ENCODE results near the gene UNC50.
"Not testable (repeated sequence)": the region's sequence is repeated elsewhere in the genome, so short reads cannot be mapped to it uniquely, and the experiment has no call there.

UNC50 gene

DNA sequence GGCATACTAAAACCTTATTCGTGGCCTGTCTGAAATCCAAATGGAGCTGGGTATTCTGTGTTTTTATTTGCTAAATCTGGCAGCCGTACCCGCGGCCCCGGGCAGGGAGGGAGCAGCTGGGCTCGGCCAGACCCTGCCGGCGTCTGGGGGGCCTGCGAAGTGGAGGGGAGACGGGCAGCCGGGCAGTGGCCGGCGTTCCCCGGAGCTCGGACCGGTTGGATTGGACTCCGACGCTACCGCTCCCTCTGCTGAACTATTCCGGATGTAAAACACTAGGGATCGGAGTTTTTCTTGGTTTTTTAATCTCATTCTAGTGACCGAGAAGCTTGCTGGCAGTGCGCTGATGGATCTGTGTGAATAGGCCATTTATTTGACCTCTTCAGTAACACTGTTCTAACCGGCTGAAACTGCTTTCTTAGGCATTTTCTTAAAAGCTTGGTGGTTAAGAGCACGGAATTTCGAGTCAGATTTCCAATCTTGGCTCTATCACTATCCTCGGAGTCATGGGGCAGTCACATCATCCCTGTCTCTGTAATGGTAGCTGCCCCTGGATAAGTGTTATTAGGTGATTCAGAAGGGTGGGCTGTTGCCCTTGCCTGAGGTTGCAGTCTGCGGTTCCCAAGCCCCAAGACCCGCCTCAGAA, 694 bp downstream of the UNC50 start:
- DNase-seq (ENCODE audit: low spot score) = no peak

DNA sequence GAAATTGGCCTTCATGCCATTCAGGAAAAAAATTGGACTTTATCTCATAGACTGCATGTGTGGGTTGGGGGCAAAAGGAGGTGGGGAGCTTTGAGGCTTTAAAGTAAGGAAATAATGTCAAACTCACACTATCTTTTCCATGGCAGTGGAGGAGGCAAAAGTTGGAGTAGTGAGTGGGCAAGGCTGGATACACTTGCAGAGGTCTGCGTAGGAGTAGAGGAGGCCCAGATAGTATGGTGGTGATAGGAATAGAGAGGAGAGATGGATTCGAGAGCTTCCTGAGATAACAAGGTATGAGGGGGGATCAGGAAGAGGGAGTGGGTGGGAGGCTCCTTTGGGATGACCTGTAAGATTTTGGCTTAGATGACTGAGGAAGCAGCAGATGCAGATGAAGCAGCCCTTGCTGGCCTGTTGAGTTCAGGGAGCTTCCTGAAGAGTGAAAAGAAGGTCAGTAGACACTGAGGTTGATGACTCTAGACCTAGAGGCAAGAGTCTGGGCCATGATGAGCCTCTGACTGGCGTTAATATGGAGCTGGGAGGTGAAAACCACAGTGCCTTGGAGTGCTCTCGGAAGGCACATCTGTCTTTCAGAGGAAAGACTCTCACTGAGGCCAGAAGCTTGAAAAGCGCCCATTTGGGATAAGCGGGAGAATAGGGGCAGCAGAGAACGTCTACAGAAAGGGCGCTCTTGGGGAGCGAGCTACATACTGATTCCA, 5.8 kb downstream of the UNC50 start:
- DNase-seq (ENCODE audit: low spot score) = no peak

DNA sequence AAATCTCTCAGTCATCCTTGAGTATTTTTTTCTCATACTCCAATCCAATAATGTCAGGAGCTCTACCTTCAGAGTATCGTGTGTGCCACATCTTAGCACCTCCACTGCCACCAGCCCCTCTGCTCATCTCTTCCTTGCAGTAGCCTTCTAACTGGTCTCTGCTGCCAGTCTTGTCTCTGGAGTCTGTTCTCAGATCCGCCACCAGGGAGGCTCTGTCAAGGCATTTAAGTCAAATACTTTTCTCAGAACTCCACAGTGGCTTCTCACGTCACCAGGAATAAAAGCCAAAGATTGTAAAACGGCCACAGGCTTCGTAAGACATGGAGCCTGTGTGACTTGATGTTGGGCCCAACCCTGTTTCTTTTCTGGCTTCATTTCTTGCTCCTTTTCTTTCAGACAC, 7.1 kb downstream of the UNC50 start:
- DNase-seq (ENCODE audit: low spot score) = no peak

DNA sequence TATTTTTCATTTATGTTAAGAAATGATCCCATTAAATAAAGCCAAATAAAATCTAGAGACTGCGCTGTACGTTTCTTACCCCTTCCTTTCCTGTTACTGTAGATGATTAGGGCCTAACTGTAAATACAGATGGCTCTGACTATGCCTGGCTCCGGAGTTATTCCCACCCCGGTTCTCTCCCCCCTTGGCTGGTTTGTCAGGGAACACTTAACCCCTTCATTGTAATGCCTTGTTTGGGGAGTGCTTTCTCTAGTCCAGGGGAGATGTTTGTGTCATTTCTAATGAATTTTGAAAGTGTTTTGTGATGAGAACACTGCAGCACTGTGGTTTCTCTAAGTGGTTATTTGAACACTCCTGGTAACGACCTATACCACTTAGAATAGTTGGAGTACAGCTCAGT, 8.8 kb downstream of the UNC50 start:
- DNase-seq (ENCODE audit: low spot score) = no peak

DNA sequence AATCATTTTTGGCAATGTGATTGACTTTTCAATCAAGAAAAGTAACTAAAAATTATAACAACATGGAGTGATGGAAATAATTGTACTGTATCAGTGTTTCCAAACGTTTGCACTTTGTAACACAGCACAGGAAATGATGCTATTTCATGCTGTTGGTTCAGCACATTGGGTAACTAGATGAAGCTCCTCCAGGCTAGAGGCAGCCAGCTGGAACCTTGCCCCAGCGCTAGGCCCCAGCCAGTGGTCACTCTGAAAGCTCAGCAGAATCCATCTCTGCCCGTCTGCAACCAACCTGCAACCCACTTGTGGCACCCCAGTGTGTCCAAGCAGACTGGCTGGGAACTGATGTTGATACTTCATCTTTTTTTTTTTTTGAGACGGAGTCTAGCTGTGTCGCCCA, 15.3 kb downstream of the UNC50 start:
- DNase-seq (ENCODE audit: low spot score) = no peak

DNA sequence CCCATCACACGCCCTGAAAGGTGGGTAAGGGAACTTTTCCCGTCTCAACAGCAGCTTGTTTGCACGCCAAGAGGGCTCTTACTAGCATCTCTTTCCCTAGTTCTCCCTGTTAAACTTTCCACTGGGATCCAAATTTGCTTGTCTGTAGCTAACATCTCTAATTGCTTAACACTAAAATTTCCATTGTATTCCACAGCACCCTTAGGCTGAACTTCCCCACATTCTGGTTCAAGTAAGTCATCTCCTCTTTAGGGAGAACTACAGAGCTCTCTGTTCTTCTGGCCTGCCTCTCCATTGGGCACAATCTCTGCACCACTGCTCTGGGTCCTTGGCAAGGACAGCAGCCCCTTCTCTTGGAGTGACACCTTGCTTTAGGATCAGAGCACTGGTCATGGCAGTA, 24.0 kb downstream of the UNC50 start:
- DNase-seq (ENCODE audit: low spot score) = no peak

DNA sequence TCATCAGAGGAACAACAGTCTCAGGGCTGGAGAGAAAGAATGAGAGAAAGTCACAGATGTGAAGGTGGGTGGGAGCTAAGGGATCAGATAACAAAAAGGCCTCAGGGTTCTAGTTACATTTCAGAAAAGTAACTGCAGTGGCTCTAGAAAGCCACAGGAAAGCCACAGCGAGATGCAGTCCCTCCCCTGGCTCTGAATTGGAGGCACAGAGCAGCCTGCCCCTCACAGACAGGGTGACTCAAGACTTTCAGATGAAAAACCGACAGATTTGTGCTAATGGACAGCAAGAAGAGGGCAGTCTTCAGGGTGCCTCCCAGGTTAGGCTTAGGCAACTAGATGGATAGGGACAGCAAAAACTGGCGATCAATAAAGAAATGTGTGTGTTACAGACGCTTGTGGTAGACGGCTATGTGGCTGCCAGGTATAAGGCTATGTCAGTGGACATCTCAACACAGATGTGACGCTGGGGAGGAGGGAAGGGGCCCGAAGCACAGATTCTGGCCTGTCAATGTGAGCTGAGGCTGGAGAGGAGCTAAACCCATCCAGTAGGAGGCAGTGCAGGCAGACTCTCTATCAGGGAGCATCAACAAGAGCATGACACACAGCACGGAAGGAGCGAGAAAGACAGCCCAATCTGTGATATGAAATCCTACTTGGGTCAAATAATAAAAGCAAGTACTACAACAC, 26.2 kb downstream of the UNC50 start:
- DNase-seq (ENCODE audit: low spot score) = no peak

DNA sequence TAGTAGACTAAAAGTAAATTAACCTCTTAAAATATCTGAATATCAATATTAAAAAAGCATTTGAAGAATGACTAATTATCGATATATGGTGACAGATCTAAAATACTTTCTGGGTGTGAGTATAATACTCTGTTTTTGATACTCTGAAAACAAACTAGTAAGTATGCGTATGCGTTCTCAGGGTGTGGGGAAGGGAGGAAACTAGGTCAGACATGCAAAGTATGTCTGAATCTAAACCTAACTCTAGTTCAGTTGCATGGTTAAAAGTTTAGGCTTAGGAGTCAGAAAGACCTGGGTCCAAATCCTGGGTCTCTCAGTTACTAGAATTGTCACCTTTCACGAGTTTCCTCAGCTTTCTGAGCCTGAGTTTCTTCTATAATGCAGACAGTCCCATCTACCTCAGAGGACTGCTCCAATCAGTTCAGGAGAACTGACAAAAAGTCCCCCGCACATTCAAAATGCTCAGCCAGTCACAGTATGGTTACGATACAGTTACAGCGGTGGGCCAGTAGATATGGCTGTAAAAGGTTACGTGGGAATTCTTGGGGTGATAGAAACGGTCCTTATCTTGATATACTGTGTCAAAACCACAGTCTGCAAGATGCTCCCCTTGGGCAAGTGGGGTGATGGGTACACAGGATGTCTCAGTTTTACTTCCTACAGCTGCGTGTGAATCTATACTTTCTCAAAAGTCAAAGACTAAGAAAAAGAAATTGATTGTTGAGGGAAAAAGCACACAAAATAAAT, 29.2 kb downstream of the UNC50 start:
- no peak for DNase-seq (ENCODE audit: low spot score)

DNA sequence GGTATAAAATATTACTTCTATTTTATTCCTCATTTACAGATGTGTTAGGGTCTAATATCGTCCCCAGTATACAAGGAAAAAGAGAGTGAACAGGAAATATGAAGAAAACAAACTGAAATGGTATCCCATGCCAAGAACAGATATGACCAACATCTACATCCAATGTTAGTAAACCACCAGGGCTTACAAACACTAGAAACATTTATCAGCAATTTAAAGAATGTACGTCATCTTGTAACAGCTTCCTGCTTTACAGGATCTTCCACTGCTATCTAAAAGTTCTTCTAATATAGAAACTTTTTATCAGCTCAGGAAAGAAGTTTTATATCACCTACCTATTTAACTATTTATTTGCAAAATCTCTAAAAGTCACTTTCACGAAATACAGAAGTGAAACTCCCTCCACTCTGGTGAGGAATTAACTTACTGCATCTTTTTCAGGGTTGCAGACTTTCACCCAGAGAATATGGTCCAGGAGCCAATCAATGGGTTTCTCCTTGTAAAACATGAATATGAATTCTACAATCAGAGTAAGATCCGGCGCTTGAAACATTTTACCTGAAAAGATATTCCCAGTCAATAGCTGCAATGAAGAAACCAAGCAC, 35.2 kb downstream of the UNC50 start:
- DNase-seq (ENCODE audit: low spot score) = no peak

DNA sequence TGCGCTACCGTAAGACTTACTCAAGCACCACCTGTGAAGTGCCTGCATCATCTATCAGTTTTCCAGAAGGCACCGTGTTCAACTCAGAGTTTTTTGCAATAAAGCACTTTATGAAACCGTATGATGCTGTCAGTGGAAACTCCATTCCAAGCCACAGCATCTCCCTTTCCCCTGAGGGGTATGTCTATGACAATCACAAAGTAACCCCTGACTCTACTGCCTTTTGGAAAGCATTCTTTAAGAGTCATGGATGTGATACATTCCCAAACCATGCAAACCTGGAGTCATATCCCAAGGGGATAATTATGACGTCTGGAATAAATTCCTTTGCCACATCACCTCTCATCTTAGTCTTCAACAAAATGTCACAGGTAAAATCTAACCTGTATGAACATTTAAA, 39.2 kb downstream of the UNC50 start:
- DNase-seq (ENCODE audit: low spot score) = no peak

DNA sequence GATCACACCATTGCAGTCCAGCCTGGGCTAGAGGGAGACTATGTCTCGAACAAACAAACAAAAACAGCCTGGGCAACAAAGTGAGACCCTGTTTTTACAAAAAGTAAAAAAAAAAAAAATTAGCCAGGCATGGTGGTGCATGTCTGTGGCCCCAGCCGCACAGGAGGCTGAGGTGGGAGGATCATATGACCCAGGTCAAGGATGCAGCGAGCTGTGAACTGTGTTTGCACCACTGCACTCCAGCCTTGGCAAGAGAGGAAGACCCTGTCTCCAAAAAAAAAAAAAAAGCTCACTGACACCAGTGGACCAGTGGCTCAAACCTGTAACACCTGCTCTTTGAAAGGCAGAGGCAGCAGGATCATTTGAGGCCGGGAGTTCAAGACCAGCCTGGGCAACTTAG, 40.1 kb downstream of the UNC50 start:
- no peak for DNase-seq (ENCODE audit: low spot score)

DNA sequence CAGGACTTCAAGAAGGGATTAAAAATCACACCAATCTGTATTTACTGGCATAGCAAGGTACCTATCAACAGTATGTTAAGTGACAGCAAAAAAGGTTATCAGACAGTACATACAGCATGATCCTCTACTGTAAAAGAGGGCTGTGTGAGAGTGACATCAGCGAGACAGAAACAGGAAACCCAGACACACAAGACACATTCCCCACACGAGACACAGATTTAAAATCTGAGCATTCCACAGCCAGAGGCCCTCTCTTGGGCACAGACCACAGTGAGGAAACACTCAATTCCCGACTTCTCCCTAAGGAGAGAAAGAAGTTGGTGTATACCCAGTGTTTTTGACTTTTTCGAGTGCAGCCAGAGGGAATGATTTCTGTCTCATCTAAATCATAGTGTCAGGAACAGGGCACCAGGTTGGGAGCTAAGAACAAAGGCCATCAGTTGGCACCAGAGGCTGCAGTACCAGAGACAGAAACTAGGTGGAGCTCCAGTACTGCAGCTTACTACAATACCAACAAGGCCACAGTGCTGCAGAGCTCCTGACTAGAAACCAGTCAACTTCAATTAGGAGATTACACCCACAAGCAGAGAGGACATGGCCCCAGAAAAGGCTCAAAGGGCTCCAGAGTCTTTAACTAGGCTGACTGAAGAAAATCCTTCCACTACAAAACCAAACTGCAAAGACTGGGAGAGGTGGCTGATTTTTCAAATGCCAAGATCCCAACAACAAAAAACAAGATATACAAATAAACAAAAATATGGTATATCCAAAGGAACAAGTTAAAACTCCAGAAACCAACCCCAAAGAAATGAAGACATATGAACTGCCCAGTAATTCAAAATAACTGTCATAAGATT, 41.0 kb downstream of the UNC50 start:
- DNase-seq (ENCODE audit: low spot score) = peak; percentile 84

DNA sequence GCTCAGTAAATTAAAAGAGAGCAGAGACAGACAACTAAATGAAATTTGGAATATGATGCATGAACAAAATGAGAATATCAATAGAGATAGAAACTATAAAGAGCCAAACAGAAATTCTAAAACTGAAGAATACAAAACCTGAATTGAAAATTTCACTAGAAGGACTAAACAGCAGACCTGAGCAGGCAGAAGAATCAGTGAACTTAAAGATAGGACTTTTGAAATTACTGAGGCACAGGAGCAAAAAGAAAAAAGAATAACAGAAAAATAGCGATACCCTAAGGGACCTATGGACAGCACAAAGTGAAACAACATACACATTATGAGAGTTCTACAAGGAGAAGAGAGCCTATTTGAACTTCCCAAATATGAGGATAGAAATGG, 41.6 kb downstream of the UNC50 start:
- DNase-seq (ENCODE audit: low spot score) = no peak

DNA sequence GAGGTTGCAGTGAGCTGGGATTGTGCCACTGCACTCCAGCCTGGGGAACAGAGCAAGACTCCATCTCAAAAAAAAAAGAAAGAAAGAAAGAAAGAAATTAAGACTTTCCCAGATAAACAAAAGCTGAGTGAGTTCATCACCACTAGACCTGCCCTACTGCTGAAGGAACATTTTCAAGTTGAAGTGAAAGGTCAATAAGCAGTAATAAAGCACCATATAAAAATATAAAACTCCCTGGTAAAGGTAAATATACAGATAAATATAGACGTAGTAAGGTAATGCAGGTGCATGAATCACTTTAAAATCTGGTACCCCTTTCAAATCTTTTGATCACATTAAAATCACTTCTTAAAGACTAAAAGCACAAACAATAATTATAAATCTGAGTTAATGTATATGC, 42.6 kb downstream of the UNC50 start:
- DNase-seq (ENCODE audit: low spot score) = no peak

DNA sequence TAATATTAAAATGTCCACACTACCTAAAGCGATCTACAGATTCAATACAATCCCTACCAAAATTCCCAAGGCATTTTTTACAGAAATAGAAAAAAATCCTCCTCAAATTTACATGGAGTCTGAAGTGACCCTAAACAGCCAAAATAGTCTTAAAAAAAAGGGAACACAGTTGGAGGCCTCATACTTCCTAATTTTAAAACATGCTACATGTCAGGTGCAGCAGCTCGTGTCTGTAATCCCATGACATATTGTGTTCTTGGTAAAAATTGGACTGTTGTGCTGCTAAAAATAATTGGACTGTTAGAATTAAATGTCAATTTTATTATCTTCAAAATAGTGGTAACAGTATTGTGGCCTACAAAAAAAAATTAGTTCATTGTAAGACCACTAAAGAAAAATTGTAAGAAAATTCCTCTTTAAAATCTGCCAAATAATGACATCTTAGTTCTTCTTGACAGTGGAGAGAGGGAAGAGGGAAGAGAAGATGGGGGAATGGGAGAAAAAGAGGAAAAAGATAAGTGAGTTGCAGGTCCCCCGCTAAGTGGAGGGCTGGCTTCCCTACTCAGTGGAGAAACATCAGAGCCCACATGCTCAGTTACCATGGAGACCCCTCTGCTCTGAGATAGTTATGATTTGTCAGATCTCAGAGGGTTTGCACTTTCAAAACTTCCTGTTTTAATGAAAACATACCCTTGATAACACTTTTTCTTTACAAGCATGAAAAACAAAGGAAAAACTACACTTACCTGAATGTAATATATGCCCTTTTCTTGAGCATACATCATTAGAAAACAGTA, 46.5 kb downstream of the UNC50 start:
- no peak for DNase-seq (ENCODE audit: low spot score)

DNA sequence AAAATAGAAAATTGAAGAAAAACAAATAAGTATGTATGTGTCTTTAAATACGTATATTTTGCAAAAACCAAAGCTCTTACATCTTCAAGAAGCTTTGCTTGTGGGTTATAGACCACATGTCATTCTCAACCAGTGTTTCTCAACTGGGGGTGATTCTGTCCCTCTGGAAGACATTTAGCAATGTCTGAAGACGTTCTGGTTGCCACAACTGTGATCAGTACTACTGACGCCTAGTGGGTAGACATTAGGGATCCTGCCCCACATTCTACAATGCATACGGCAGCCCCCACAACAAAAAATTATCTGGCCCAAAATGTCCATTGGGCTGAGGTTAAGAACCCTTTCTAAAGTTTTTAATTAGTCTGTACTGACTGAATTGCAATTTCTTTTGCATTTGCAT, 48.4 kb downstream of the UNC50 start:
- DNase-seq (ENCODE audit: low spot score) = no peak

DNA sequence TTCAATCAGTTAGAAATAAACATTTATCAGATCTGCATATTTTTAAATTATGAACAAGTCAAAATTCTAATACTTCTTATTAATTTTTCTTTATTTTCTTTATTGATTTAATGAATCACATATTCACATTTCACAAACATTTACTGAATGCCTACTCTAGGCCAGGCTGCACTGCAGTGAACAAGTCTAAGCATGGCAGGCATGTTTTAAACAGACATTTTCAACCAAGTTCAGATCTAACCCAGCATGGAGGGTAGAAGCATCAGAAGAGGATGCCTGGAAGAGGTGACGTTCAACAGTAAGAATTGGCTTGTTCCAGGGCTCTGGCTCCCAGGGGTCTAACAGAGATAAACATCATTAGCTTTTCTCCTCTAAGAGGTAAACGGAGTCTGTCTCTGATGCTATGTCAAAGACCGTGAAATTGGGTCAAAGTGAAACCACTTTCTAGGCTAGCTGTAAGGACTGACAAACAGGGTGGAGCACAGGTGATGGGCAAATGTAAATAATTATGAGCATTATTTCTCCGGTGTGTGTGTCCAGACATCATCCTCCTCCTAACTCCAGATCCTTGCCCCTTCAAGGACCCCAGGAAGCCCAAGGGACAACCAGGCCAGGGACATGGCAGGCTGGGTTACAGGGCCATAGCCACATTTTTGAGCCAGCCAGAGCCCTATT, 50.6 kb downstream of the UNC50 start:
- DNase-seq (ENCODE audit: low spot score) = no peak

DNA sequence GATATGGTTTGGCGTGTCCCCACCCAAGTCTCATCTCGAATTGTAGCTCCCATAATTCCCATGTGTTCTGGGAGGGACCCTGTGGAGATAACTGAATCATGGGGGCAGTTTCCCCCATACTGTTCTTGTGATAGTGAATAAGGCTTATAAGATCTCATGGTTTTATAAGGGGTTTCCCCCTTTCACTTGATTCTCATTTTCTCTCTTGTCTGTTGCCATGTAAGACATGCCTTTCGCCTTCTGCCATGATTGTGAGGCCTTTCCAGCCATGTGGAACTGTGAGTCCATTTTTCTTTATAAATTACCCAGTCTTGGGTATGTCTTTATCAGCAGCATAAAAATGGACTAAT, 51.1 kb downstream of the UNC50 start:
- DNase-seq (ENCODE audit: low spot score) = not testable (repeated sequence)

DNA sequence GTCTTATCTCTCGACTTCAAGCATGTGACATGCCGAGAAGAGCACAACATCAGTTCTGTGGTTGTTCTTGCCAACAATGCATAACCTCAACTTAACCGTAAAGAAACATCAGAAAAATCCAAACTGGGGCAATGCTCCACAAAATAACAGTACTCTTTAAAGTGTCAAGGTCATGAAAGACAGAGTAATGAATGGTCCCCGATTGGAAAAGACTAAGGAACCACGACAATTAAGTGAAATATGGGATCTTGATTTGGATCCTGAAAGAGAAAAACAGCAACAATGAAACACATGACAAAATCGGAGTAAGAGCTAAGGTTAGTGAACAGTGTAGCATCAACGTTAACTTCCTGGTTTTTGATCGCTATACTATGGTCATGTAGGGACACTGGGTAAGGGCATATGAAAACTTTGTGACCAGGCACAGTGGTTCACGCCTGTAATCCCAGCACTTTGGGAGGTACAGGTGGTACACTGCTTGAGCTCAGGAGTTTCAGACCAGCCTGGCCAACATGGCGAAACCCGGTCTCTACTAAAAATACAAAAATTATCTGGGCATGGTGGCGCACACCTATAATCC, 55.2 kb downstream of the UNC50 start:
- DNase-seq (ENCODE audit: low spot score) = no peak

DNA sequence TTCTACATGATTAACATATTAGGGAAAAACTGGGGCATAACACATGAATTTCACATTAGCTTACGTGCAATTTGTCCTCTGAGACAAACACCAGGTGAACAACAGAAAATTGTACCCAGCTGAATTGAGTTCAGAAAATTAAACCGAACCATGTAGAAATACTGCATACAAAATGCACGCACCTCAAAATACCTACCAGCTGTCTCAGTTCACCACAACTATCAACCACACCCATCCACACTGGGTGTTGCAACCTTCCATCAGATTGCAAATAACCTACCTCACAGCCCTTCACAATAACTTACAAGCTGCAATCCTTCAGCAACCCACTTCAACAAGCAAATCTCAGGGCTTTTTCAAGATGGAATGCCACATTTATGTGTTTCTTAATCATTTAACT, 55.9 kb downstream of the UNC50 start:
- peak; percentile 61 for DNase-seq (ENCODE audit: low spot score)

All from LoVo (cell line).